A673 (cell line): ENCODE measurements around the gene DIDO1.

Experiments
- CTCF ChIP-seq: fragments of 300-800, 200-600 bp; sonication (generic); conservative IDR thresholded peaks from 2 replicates; pipeline ENCODE4 v1.5.1; 2017; ENCODE audit warnings: low read depth, mild to moderate bottlenecking, antibody characterized with exemption, low read length, moderate library complexity, mixed read lengths
- EZH2 ChIP-seq: fragments of 200-600 bp; sonication (generic); IDR thresholded peaks from 2 replicates; pipeline ENCODE4 v1.6.1; 2017; ENCODE audit warnings: borderline replicate concordance, low read depth, mild to moderate bottlenecking, mixed read lengths, antibody characterized with exemption, low read length; ENCODE audit not compliant: poor library complexity, severe bottlenecking

GRCh38 chr20:62945771-62946339 is 19.6 kb upstream of the DIDO1 start:
- no peak for TF ChIP-seq CTCF
- no peak for TF ChIP-seq EZH2
